Transverse colon (tissue), 4 donors: ENCODE measurements around the gene TMEM190. TPM values are rescaled to one million over a fixed set of nuclear protein-coding genes. Genes with fewer than 3 reads are reported as not detected.
A peak's percentile ranks its signal among the peaks of the same experiment; 100 is the strongest.
"Not testable (repeated sequence)": the region's sequence is repeated elsewhere in the genome, so short reads cannot be mapped to it uniquely, and the experiment has no call there.

Source experiments
- DNase-seq: peaks from one replicate; pipeline ENCODE4 v3.0.0-alpha.2; 2019
- H3K27ac ChIP-seq, 4 donors: fragments of 200-600 bp; sonication (generic); 2 replicates each; pipeline ENCODE4 v1.5.1; 2016 to 2018; ENCODE audit warnings: inconsistent platforms in 4 of 4
- H3K27me3 ChIP-seq: fragments of 200-600 bp; sonication (generic); 2 replicates; pipeline ENCODE4 v1.5.1; 2017; ENCODE audit warnings: inconsistent platforms
- H3K36me3 ChIP-seq, 4 donors: fragments of 200-600 bp; sonication (generic); 2 replicates each; pipeline ENCODE4 v1.5.1; 2017 to 2019; ENCODE audit warnings: inconsistent platforms in 4 of 4
- H3K4me1 ChIP-seq, 4 donors: fragments of 200-600 bp; sonication (generic); 2 replicates each; pipeline ENCODE4 v1.5.1; 2017 to 2020; ENCODE audit warnings: inconsistent platforms in 4 of 4
- H3K4me3 ChIP-seq, 4 donors: fragments of 200-600 bp; sonication (generic); 1 replicate in 1 of 4; 2 replicates in 3 of 4; pipeline versions ENCODE4 v1.5.1 to v1.6.1; 2017 to 2019; ENCODE audit warnings: inconsistent platforms in 4 of 4
- H3K9me3 ChIP-seq, 2 donors: fragments of 200-600 bp; sonication (generic); 2 replicates each; pipeline ENCODE4 v1.5.1; 2017 to 2019; ENCODE audit warnings: inconsistent platforms in 2 of 2
- CTCF ChIP-seq, 5 experiments: fragments of 200-600 bp in 3 of 5; fragments of 450-650 bp in 2 of 5; sonication (generic) in 3 of 5; IDR thresholded peaks; 1 replicate in 2 of 5; 2 replicates in 3 of 5; pipeline ENCODE4 v1.5.1; 2016 to 2017; ENCODE audit warnings: antibody characterized with exemption in 5 of 5, inconsistent platforms in 3 of 5, mild to moderate bottlenecking in 2 of 5, moderate library complexity in 1 of 5
- EP300 ChIP-seq: sonication (generic); formaldehyde crosslinking; IDR thresholded peaks from one replicate; pipeline ENCODE4 v1.6.1; 2017; ENCODE audit warnings: antibody characterized with exemption, low read depth
- POLR2A ChIP-seq: fragments of 450-650 bp; IDR thresholded peaks from one replicate; pipeline ENCODE4 v1.6.1; 2016; ENCODE audit warnings: antibody characterized with exemption, mild to moderate bottlenecking, moderate library complexity
- POLR2AphosphoS5 ChIP-seq, 3 donors: sonication (generic); formaldehyde crosslinking; IDR thresholded peaks; one replicate each; pipeline ENCODE4 v1.6.1; 2016; ENCODE audit warnings: antibody characterized with exemption in 3 of 3
- WGBS, 2 donors: methylation state at CpG; one replicate each; pipeline ENCODE4 v1.1.5; 2018; ENCODE audit warnings: low coverage in 1 of 2; 5-methylcytosine and 5-hydroxymethylcytosine counted together
- in situ Hi-C, 4 donors: fragments of 200-750 bp; cut with MboI; loops; one replicate each; pipeline versions ENCODE4 v1.15.0 to v1.15.1; 2017; ENCODE audit warnings: low sequenced_read_pairs in 3 of 4, low pct_ligation_motif_present in 1 of 4, low pct_unique_long_range_greater_than_20kb in 1 of 4
- intact Hi-C: fragments of 100-400 bp; cut with DNase I; formaldehyde crosslinking; loops from one replicate; pipeline ENCODE4 v1.15.1; 2023; ENCODE audit warnings: low total_unique reads
- total RNA-seq, 4 donors: library from RNA; depleted of rRNA; stranded (reverse); fragments of >200 nt; gene quantifications; one replicate each; pipeline ENCODE4 v1.1.0, GENCODE V29; 2016

TMEM190 gene
- total RNA-seq, 4 donors from 2014 or later = not detected

GRCh38 chr19:55406826-55407549, 30.4 kb downstream of the TMEM190 start:
- Histone ChIP-seq H3K4me1 (peaks cover 0 to 27% (median 21%) of the 10 kb centered on the region in 4 donors), H3K9me3 (no peaks in the 10 kb centered on the region), H3K4me3 (peak overlapping the region; percentile 97 to 100 (median 99)), H3K36me3 (peaks cover 0 to 7% (median 0%) of the 10 kb centered on the region in 4 donors), H3K27ac (peak overlapping the region; percentile 97 to 100 (median 98)), H3K27me3 (no peaks in the 10 kb centered on the region)
- in situ Hi-C loops (loop anchor here in 2 of 4 donors (25.0 kb wide), 1 partner anchor 120 kb away; the partner anchor contains the start of genes BRSK1 (in 2 of the 2) and HSPBP1 (in 2 of the 2)), intact Hi-C loops (loop anchor here (2.0 kb wide), 1 partner anchor 66 kb away; no protein-coding TSS in a partner anchor)
- TF ChIP-seq CTCF (IDR thresholded peaks at IDR 0.05) (no peak), POLR2AphosphoS5 (IDR thresholded peaks at IDR 0.05) (no peak), POLR2A (no peak), EP300 (no peak)
- peak; percentile 51 for DNase-seq
- 52 to 59% methylated on average over 10 to 12 of the region's 35 CpGs for WGBS, 2 donors

GRCh38 chr19:55407550-55407799, 30.8 kb downstream of the TMEM190 start, which contains the start of gene UBE2S:
TSS of gene UBE2S (minus strand) at chr19:55407788. CDS start at chr19:55407589, 199 bp downstream.
- intact Hi-C loops (loop anchor here (2.0 kb wide), 1 partner anchor 67 kb away; no protein-coding TSS in a partner anchor), in situ Hi-C loops (loop anchor here in 2 of 4 donors (25.0 kb wide), 1 partner anchor 120 kb away; the partner anchor contains the start of genes BRSK1 (in 2 of the 2) and HSPBP1 (in 2 of the 2))
- H3K4me1 ChIP-seq = peaks cover 0 to 27% (median 21%) of the 10 kb centered on the region in 4 donors
- DNase-seq, H3K9me3 ChIP-seq, H3K36me3 ChIP-seq, H3K27me3 ChIP-seq: not testable (repeated sequence)
- peak within 1 kb of the TSS; percentile 97 to 100 (median 99) for H3K4me3 ChIP-seq
- 3% methylated on average over 15 of the region's 36 CpGs; no CpG with 5 or more reads in 1 of the 2 donors for WGBS, 2 donors
- peak; percentile 98 to 99 (median 99) for TF ChIP-seq POLR2AphosphoS5 (IDR thresholded peaks at IDR 0.05)
- H3K27ac ChIP-seq = peak within 1 kb of the TSS; percentile 97 to 100 (median 98)

GRCh38 chr19:55407800-55408532, 31.3 kb downstream of the TMEM190 start:
- no peaks in the 10 kb centered on the region for H3K27me3 ChIP-seq
- DNase-seq = peak; percentile 98
- no peaks in the 10 kb centered on the region for H3K9me3 ChIP-seq
- TF ChIP-seq EP300 (no peak), POLR2A (peak; percentile 89), POLR2AphosphoS5 (IDR thresholded peaks at IDR 0.05) (no peak), CTCF (IDR thresholded peaks at IDR 0.05) (no peak)
- WGBS, 2 donors = 0% methylated on average over 58 of the region's 72 CpGs; no CpG with 5 or more reads in 1 of the 2 donors
- H3K4me3 ChIP-seq = peak overlapping the region; percentile 97 to 100 (median 99)
- intact Hi-C loops = loop anchor here (2.0 kb wide), 1 partner anchor 67 kb away; no protein-coding TSS in a partner anchor
- in situ Hi-C loops = loop anchor here in 2 of 4 donors (25.0 kb wide), 1 partner anchor 121 kb away; the partner anchor contains the start of genes BRSK1 (in 2 of the 2) and HSPBP1 (in 2 of the 2)
- peaks cover 0 to 6% (median 0%) of the 10 kb centered on the region in 4 donors for H3K36me3 ChIP-seq
- H3K4me1 ChIP-seq = peaks cover 0 to 27% (median 21%) of the 10 kb centered on the region in 4 donors
- peak overlapping the region; percentile 97 to 100 (median 98) for H3K27ac ChIP-seq

GRCh38 chr19:55408533-55408872, 31.9 kb downstream of the TMEM190 start:
- H3K4me1 ChIP-seq = peaks cover 0 to 27% (median 21%) of the 10 kb centered on the region in 4 donors
- H3K27me3 ChIP-seq = no peaks in the 10 kb centered on the region
- no peak for TF ChIP-seq POLR2A
- no peak for TF ChIP-seq CTCF (IDR thresholded peaks at IDR 0.05)
- peak overlapping the region; percentile 13 to 100 (median 98) for H3K4me3 ChIP-seq
- no peaks in the 10 kb centered on the region for H3K9me3 ChIP-seq
- peaks cover 0 to under 1% (median 0%) of the 10 kb centered on the region in 4 donors for H3K36me3 ChIP-seq
- no peak for DNase-seq
- peak overlapping the region; percentile 97 to 100 (median 98) for H3K27ac ChIP-seq
- intact Hi-C loops (no loop called here), in situ Hi-C loops (loop anchor here in 2 of 4 donors (25.0 kb wide), 1 partner anchor 121 kb away; the partner anchor contains the start of genes BRSK1 (in 2 of the 2) and HSPBP1 (in 2 of the 2))
- WGBS, 2 donors = 74% methylated on average over 9 of the region's 9 CpGs; no CpG with 5 or more reads in 1 of the 2 donors

GRCh38 chr19:55409179-55409578, 32.6 kb downstream of the TMEM190 start:
- in situ Hi-C loops = loop anchor here in 2 of 4 donors (25.0 kb wide), 1 partner anchor 122 kb away; the partner anchor contains the start of genes BRSK1 (in 2 of the 2) and HSPBP1 (in 2 of the 2)
- 88 to 93% methylated on average over 8 of the region's 8 CpGs for WGBS, 2 donors
- not testable (repeated sequence) for DNase-seq

More at GRCh38 chr19:55409179-55409578, 32.6 kb downstream of the TMEM190 start:
- intact Hi-C loops, H3K4me3 ChIP-seq, H3K36me3 ChIP-seq, H3K9me3 ChIP-seq, H3K27me3 ChIP-seq, H3K27ac ChIP-seq: not testable (repeated sequence)
- peaks cover 0 to 27% (median 21%) of the 10 kb centered on the region in 4 donors for H3K4me1 ChIP-seq
